Right lobe of liver (tissue), 6 donors: ENCODE results near the gene HP1BP3. TPM values are rescaled to one million over a fixed set of nuclear protein-coding genes. Genes with fewer than 3 reads are reported as not detected.

Source experiments
- ATAC-seq, 4 donors: fragments of 200-7000 bp; cut with Tn5 transposase; one replicate each; pipeline ENCODE4 v1.9.1; 2020; ENCODE audit warnings: mild to moderate bottlenecking in 4 of 4, moderate library complexity in 4 of 4
- DNase-seq, 3 donors: peaks; one replicate each; pipeline ENCODE4 v3.0.0-alpha.2; 2020
- H3K27ac ChIP-seq, 3 donors: fragments of 200-600 bp; one replicate each; pipeline ENCODE4 v1.8.0; 2022
- H3K27me3 ChIP-seq, 2 donors: fragments of 200-600 bp; one replicate each; pipeline ENCODE4 v1.8.0; 2022
- H3K36me3 ChIP-seq, 4 donors: fragments of 200-600 bp; sonication (generic) in 1 of 4; one replicate each; pipeline versions ENCODE4 v1.5.1 to v1.8.0; 2017 to 2022; ENCODE audit warnings: control low read depth in 1 of 4
- H3K4me1 ChIP-seq, 4 donors: fragments of 200-600 bp; sonication (generic) in 1 of 4; one replicate each; pipeline versions ENCODE4 v1.5.1 to v1.8.0; 2017 to 2022; ENCODE audit warnings: control low read depth in 1 of 4
- H3K4me3 ChIP-seq, 3 donors: fragments of 200-600 bp; one replicate each; pipeline ENCODE4 v1.8.0; 2022
- H3K9me3 ChIP-seq, 4 donors: fragments of 200-600 bp; sonication (generic) in 1 of 4; one replicate each; pipeline versions ENCODE4 v1.5.1 to v1.8.0; 2017 to 2022; ENCODE audit warnings: control low read depth in 1 of 4
- CTCF ChIP-seq, 4 donors: fragments of 200-600 bp in 3 of 4; fragments of 450-650 bp in 1 of 4; IDR thresholded peaks; one replicate each; pipeline versions ENCODE4 v1.5.1 to v1.8.0; 2016 to 2022; ENCODE audit warnings: antibody characterized with exemption in 4 of 4, mild to moderate bottlenecking in 2 of 4
- POLR2A ChIP-seq: fragments of 450-650 bp; IDR thresholded peaks from one replicate; pipeline ENCODE4 v1.6.1; 2017; ENCODE audit warnings: antibody characterized with exemption, mild to moderate bottlenecking
- WGBS: methylation state at CpG from one replicate; pipeline ENCODE4 v1.1.6; 2018; ENCODE audit warnings: low coverage, low lambda C conversion rate; ENCODE audit not compliant: insufficient coverage; ENCODE audit errors: missing lambda C conversion rate; 5-methylcytosine and 5-hydroxymethylcytosine counted together
- intact Hi-C, 2 donors: fragments of 100-400 bp; cut with DNase I; formaldehyde crosslinking; loops; one replicate each; pipeline versions ENCODE4 v1.11.2 to v1.14.1; 2022
- total RNA-seq, 6 experiments: library from RNA; depleted of rRNA in 2 of 6; stranded (reverse); fragments of >200 nt in 2 of 6; fragmentation: NEBNext Ultra II Directional in 3 of 6; extraction: Animal tissue kit (Norgen Biotek cat#: 25700) in 3 of 6; gene quantifications; one replicate each; pipeline versions ENCODE4 v1.1.0 to v1.2.4, GENCODE V29; 2016 to 2023
- donor health status: DM: no; HTN: yes; CAD: no.
- donor health status: DM: no; HTN: no; CAD: no.
- donor health status: DM: no; HTN: no; CAD: no.
- donor health status: DM: no; HTN: yes; CAD: no.
- donor health status: DM: no; HTN: yes; CAD: no.

HP1BP3 gene
- total RNA-seq, 6 experiments from 2014 or later = 60.6 to 84.6 (median 70.7) TPM

DNA sequence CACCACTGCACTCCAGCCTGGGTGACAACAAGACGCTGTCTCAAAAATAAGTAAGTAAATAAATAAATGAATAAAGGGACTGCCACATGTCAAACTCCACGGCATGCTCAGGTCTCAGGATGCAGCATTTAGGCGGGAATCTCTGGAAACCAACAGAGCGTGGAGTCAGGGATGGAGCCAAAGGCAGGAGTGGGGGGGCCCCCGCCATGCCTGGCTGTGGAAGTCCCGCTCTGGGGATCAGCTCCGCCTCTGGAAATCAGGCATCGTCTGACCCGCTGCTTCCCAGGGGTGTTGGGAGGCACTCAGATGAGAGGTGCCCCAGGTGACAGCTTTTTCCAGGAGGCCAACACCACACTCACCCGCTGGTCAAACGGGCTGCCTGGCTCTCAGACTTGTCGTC is 89.5 kb downstream of the HP1BP3 start:
- intact Hi-C loops = loop anchor here (5.0 to 10.0 kb wide), 2 partner anchors 497 to 500 kb away; no protein-coding TSS in a partner anchor
- Histone ChIP-seq H3K27me3 (no peaks in the 10 kb centered on the region), H3K4me3 (no peak overlapping the region), H3K9me3 (no peaks in the 10 kb centered on the region), H3K36me3 (no peaks in the 10 kb centered on the region), H3K27ac (peak overlapping the region in 1 of 3 donors; percentile 64), H3K4me1 (no peaks in the 10 kb centered on the region)
- TF ChIP-seq CTCF (IDR thresholded peaks at IDR 0.05) (no peak), POLR2A (no peak)
- no peak for ATAC-seq
- 85% methylated on average over 7 of the region's 12 CpGs for WGBS
- no peak for DNase-seq

DNA sequence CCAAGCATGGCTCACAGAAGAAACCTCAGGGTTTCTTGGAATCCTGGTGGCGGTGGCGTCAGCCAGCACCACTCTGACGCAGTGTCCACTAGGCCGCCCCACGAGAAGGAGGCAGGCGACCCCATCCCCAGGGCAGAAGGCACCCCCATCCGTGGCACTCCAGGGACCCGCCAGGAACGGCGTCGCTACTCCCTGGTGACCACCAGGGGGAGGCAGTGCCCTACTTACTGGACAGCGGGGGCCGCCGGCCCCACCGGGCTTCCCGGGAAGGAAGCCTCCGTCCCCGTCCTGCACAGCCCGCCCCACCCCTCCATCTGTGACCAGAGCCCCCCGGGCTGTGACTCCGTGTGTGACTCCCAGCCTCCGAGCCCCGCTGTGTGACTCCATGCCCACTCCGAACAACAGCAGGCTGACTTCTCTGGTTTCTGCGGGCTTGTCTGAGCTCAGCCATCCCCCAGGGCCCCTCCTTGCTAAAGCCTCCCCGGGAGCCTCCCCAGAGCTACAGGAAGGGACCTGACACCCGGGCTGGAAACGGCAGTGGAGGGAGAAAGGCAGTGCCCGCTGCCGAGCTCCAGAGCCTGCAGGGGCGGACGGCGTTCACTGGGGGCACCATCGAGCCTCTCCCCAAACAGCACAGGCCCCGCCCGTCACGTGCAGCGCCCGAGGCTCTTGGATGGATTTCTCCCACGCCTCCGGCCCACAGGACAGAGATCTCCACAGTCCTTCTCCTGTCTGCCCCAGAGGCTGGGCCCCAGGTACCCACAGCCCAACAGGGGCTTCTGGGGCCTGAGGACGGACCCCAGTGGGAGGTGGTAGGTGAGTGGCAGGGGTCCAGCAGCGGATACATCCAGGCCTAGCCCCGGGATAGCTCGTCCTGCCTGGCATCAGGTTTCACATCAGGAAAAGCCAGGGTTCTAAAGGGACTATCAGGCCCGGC is 90.4 kb downstream of the HP1BP3 start:
- Histone ChIP-seq H3K4me1 (no peaks in the 10 kb centered on the region), H3K27ac (peak overlapping the region; percentile 21 to 64 (median 27)), H3K36me3 (no peaks in the 10 kb centered on the region), H3K9me3 (no peaks in the 10 kb centered on the region), H3K27me3 (no peaks in the 10 kb centered on the region), H3K4me3 (peak overlapping the region; percentile 45 to 61 (median 56))
- intact Hi-C loops = loop anchor here (5.0 to 10.0 kb wide), 2 partner anchors 498 to 501 kb away; no protein-coding TSS in a partner anchor
- WGBS = 7% methylated on average over 7 of the region's 46 CpGs
- DNase-seq = peak; percentile 80 to 85 (median 85)
- peak; percentile 92 to 96 (median 92) for ATAC-seq
- TF ChIP-seq POLR2A (peak; percentile 24), CTCF (IDR thresholded peaks at IDR 0.05) (peak; percentile 82 to 93 (median 89))

DNA sequence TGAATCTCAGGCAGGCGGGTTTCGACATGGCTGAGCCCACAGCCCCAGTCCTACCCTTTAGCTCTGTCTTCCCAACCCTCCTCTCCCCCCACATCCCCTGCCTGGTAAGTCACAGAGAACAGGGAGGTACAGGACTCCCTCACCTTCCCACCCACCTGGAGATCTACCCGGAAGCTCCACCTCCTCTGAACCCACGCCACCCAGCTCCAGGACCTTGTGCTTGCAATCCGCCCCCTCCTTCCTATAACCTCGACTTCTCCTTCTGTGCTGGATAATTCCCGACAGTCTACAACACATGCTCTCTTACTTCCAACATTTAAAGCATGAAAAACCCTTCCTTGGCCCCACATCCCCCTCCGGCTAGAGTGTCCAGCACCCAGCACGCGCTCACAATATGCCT is 91.6 kb downstream of the HP1BP3 start:
- no peaks in the 10 kb centered on the region for H3K27me3 ChIP-seq
- no peak for TF ChIP-seq POLR2A
- TF ChIP-seq CTCF (IDR thresholded peaks at IDR 0.05) = no peak
- intact Hi-C loops = loop anchor here (5.0 to 10.0 kb wide), 2 partner anchors 499 to 502 kb away; no protein-coding TSS in a partner anchor

DNA sequence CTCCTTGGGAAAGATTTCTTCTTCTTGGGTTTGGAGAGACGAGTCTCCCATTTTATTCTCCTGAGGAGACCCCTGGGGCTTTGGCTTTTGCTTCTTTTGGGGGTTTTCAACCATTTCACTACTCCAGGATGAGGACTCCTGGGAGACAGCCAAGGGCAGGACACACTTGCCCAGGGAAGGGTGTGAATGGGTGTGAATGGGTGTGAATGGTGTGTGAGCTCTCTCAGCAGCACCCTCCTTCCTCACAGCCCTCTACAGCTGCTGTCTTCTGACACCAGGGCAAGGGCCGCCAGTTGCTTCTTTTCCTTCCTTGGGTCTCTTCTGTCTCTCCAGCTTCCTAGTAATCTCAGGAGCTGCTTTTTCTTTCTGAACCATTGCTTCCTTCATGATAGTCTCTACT is 93.5 kb downstream of the HP1BP3 start:
- H3K4me3 ChIP-seq = no peak overlapping the region
- TF ChIP-seq CTCF (IDR thresholded peaks at IDR 0.05) (no peak), POLR2A (no peak)
- intact Hi-C loops = loop anchor here in 1 of 2 donors (10.0 kb wide), 1 partner anchor 501 kb away; no protein-coding TSS in a partner anchor
- H3K9me3 ChIP-seq = no peaks in the 10 kb centered on the region
- DNase-seq = no peak
- ATAC-seq = no peak
- H3K27me3 ChIP-seq = no peaks in the 10 kb centered on the region
- H3K4me1 ChIP-seq = no peaks in the 10 kb centered on the region
- WGBS = 83% methylated on average over 2 of the region's 2 CpGs
- no peak overlapping the region for H3K27ac ChIP-seq
- H3K36me3 ChIP-seq = no peaks in the 10 kb centered on the region

More for the DNA sequence above, 91.6 kb downstream of the HP1BP3 start:
- Histone ChIP-seq H3K9me3 (no peaks in the 10 kb centered on the region), H3K27ac (no peak overlapping the region), H3K4me3 (no peak overlapping the region), H3K4me1 (no peaks in the 10 kb centered on the region), H3K36me3 (no peaks in the 10 kb centered on the region)
- ATAC-seq (no peak), DNase-seq (no peak)
- WGBS = 82% methylated on average over 10 of the region's 10 CpGs

Other genes starting within 250 kb of the HP1BP3 start
- under 1 TPM in 4 of 6 experiments, not detected in 2; 0.09 to 0.24 (median 0.12) TPM for gene FAM43B, start 234.7 kb downstream of the HP1BP3 start, total RNA-seq
- gene CDA, start 198.2 kb downstream of the HP1BP3 start, total RNA-seq = 10 to 100 TPM; 12.6 to 33.8 (median 24.5) TPM
- gene PINK1, start 153.8 kb downstream of the HP1BP3 start, total RNA-seq = 10 to 100 TPM; 67.3 to 94.1 (median 83.0) TPM
- 100 to 1,000 TPM in 3 of 6 experiments, 10 to 100 TPM in 3; 53.0 to 132 (median 100) TPM for gene DDOST, start 125.9 kb downstream of the HP1BP3 start, total RNA-seq
- 1 to 10 TPM; 1.0 to 3.2 (median 1.3) TPM for gene KIF17, start 69.3 kb downstream of the HP1BP3 start, total RNA-seq
- gene SH2D5, start 54.6 kb downstream of the HP1BP3 start, total RNA-seq = 1 to 10 TPM in 2 of 6 experiments, under 1 TPM in 1, not detected in 3; 0.80 to 1.8 (median 1.4) TPM